Esophagus squamous epithelium (tissue), 4 donors: Measurements from ENCODE around the gene EDN2.

ENCODE experiments used
- POLR2A ChIP-seq, 4 donors: fragments of 450-650 bp; IDR thresholded peaks; one replicate each; pipeline ENCODE4 v1.6.1; 2017; ENCODE audit warnings: antibody characterized with exemption in 4 of 4, mild to moderate bottlenecking in 4 of 4, moderate library complexity in 3 of 4
- TF ChIP-seq, protein P1 (sequence below), 6 experiments: fragments of 450-650 bp in 4 of 6; fragments of 200-600 bp in 2 of 6; sonication (generic) in 2 of 6; IDR thresholded peaks; one replicate each; pipeline ENCODE4 v1.5.1; 2016 to 2019; ENCODE audit warnings: antibody characterized with exemption in 6 of 6, mild to moderate bottlenecking in 4 of 6, moderate library complexity in 4 of 6

DNA sequence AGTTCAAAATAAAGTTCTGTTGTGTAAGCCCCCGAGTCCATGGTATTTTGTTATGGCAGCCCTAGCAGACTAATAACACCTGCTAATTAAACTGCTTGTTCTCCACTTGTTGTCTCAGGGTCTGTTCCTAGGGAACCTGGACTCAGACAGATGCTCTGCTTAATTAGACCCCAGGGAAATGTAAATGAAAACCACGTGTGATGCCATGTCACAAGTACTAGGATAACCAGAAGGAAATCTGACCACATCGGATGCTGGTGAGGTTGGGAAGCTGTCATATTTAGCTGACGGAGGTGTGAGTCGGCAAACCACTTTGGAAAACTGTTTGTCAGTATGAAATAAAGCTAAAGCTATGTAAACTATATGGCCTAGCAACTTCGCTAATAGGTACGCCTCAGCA, 19.6 kb downstream of the EDN2 start:
- no peak for TF ChIP-seq POLR2A (IDR thresholded peaks at IDR 0.05)
- TF ChIP-seq, protein P1, sequence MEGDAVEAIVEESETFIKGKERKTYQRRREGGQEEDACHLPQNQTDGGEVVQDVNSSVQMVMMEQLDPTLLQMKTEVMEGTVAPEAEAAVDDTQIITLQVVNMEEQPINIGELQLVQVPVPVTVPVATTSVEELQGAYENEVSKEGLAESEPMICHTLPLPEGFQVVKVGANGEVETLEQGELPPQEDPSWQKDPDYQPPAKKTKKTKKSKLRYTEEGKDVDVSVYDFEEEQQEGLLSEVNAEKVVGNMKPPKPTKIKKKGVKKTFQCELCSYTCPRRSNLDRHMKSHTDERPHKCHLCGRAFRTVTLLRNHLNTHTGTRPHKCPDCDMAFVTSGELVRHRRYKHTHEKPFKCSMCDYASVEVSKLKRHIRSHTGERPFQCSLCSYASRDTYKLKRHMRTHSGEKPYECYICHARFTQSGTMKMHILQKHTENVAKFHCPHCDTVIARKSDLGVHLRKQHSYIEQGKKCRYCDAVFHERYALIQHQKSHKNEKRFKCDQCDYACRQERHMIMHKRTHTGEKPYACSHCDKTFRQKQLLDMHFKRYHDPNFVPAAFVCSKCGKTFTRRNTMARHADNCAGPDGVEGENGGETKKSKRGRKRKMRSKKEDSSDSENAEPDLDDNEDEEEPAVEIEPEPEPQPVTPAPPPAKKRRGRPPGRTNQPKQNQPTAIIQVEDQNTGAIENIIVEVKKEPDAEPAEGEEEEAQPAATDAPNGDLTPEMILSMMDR (IDR thresholded peaks at IDR 0.05) = no peak
